ENCODE measurements around the gene ANXA5.

Gene ANXA5

DNA sequence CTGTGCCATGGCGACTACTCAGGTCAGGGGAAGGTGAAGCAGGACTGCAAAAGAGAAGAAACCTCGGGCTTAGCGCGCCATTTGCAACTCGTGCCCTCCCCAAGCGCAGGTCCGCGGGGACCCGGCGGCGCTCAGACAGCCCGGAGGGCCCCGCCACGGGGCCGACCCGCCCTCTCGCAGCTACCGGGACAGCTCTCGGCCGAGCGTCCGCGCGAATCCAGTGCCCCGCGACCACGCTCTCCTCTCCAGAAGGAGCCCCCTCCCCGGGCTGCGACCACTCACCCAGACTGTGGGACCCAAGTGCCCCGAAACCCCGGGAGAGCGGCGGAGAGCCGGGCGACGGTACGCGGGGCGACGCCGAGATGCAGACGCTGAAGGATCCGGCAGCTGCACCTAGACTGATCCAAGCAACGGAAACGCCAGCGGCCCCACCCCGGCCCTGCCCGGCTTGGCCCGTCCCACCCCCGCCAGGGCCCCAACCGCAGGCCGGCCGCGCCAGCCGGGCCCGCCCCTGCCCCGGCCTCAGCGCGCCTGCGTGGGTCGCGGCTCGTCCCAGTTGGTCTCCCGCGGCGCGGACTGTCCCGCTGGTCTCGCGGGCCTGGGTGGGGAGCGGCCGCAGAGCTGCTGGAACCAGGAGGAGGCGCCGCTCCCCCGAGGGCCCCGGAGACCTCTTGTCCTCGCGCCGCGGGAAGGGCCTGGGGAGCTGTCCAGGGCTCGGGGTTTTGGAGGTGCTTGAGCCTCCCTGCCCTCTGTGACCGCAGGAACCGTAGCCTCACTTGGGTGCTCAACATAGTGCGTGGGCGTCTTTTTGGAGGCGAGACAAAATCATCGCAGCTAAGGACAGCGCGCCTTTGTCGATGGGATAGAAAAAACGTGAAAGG is at the start of gene ANXA5:
TSS of gene ANXA5 (minus strand) at position 400 of the 881 bp plus-strand sequence. CDS start at position 9, 391 bp downstream.
- TF ChIP-seq GATA2 (IDR thresholded peaks at IDR 0.05; ENCODE audit: low read depth, low read length) (no peak), GATA3 (IDR thresholded peaks at IDR 0.05; ENCODE audit: low read depth, low read length) (no peak)

- no peak for TF ChIP-seq GATA3 (IDR thresholded peaks at IDR 0.05; ENCODE audit: low read depth, low read length)
- TF ChIP-seq GATA2 (IDR thresholded peaks at IDR 0.05; ENCODE audit: low read depth, low read length) = no peak
These were observed 46.0 kb upstream of the ANXA5 start for GRCh38 chr4:121742794-121743193.

DNA sequence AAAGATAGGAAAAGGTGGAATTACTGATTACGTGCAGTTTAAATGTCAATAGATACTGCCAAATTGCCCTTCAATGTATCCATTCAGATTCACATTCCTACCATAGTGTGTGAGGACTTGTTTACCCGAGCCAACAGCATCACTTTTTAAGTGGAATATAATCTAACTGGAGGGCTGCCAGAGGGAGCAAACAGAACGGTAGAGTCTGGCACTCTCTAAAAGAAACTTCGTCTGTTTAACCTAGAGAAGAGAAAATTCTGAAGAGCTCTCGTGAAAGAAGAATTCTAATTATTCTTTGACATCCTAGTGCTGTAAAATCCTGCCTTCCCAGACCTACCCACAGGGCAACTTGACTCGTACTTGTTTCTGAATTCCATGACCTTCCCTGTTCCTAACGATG is 45.0 kb upstream of the ANXA5 start:
- no peak for TF ChIP-seq GATA3 (IDR thresholded peaks at IDR 0.05; ENCODE audit: low read depth, low read length)
- no peak for TF ChIP-seq GATA2 (IDR thresholded peaks at IDR 0.05; ENCODE audit: low read depth, low read length)

DNA sequence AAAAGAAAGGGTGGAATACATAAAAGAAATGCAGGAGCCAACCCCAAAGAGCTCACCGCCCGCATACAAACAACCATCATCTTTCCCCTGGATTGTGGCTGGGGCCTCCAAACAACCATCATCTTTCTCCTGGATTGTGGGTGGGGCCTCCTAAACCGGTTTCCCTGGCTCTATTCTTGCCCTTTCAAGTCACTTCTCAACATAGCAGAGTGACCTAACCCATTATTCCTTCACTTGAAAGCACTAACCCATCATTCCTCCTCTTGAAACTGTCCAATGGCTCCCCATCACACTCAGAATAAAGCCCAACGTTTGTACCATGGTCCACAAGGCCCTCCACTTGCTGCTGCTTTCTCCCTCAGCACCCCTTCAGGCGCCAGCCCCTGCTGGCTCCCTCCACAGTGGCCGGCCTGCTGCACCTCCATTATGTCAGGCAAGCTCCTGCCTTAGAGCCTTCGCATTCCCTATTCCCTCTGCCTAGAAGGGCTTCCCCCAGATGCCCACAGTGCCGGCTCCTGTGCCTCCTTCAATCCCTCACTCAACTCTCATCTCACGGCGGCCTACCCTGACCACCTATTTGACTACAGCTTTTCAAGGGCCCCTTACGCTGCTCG is 44.1 kb upstream of the ANXA5 start:
- TF ChIP-seq GATA3 (IDR thresholded peaks at IDR 0.05; ENCODE audit: low read depth, low read length) = no peak
- TF ChIP-seq GATA2 (IDR thresholded peaks at IDR 0.05; ENCODE audit: low read depth, low read length) = no peak

DNA sequence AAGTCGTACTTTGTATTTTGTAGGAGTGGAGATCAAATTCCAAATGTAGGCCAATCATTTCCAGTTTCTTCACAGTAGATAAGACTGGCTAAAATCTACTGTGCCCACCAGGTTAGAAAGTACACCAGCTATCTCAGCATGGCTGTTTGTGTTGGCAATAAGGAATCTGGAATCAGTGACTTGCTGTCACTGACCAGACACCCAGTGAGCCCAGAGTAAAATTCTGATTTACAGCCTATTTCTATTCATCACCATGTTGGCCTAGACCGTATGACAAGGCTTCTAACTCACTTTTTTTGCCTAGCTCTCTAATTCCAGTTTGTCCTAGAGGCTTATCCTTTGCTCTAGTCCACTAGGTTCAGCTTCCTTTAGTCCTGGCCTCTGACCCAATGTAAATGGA is 42.8 kb upstream of the ANXA5 start:
- TF ChIP-seq GATA3 (IDR thresholded peaks at IDR 0.05; ENCODE audit: low read depth, low read length) (no peak), GATA2 (IDR thresholded peaks at IDR 0.05; ENCODE audit: low read depth, low read length) (no peak)

DNA sequence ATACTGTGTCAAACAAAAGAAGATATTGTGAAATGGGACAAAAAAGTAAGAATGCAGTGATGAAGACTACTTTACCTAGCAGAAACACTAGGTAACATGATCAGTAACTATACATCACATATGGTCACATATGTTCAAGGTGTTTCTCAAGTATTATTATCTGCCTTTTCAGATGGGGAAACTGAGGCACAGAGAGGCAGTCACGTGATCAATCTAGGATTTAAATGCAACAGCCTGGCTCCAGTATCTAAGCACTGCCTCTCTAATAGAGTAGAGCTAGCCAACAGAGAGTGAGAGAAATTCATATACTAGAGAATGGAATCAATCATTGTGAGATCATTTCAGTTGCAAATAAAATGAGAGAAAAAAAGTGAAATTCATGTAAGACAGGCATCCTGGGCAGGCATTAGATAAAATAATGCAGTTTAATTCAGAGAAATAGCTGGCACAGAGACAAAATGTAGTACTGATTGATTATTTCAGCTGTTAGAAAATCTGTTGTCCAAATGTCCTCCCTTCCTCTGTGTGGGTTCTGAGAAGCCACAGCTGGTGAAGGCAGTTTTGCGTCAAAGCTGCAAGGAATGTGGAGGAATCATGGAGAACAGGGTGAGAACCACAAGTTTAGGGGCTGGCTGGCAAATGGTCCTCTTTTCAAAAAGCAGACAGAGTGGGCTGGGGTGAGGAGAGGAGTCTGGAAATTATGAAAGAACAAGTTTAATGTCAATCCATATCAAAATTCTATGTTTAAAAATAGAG is 42.2 kb upstream of the ANXA5 start:
- TF ChIP-seq GATA3 (IDR thresholded peaks at IDR 0.05; ENCODE audit: low read depth, low read length) = no peak
- no peak for TF ChIP-seq GATA2 (IDR thresholded peaks at IDR 0.05; ENCODE audit: low read depth, low read length)

DNA sequence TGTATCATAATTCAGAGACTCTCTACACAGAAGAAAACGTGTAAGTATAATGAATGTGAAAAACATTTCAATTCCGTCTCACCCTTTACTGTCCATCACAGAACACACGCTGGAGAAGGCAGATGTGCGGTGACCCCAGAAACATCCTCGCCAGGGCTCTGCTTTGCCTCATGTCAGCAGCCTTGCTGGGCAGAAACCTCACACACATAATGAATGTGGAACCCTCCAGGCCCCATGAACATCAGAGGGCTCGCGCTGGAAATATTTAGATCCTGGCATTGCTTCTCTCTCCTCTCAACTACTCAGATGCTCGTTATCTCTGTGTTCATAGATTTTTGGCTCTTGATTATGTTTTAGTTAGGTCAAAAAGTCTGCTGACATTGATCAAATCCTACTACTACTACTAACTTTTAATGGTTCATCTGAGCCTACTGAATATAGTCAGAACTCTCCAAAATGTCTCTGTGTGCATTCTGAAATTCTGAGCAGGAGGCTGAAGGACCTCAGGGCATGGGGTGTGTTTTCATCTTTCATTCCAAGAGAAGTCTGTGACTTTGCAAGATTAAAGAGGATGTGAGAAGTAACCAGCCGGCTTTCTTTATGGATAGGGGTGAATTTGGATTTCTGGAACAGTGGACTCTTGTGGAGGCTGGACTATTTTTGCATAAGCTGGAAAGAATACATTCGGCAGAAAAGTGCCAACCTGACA is 41.2 kb upstream of the ANXA5 start:
- TF ChIP-seq GATA3 (IDR thresholded peaks at IDR 0.05; ENCODE audit: low read depth, low read length) (no peak), GATA2 (IDR thresholded peaks at IDR 0.05; ENCODE audit: low read depth, low read length) (no peak)

DNA sequence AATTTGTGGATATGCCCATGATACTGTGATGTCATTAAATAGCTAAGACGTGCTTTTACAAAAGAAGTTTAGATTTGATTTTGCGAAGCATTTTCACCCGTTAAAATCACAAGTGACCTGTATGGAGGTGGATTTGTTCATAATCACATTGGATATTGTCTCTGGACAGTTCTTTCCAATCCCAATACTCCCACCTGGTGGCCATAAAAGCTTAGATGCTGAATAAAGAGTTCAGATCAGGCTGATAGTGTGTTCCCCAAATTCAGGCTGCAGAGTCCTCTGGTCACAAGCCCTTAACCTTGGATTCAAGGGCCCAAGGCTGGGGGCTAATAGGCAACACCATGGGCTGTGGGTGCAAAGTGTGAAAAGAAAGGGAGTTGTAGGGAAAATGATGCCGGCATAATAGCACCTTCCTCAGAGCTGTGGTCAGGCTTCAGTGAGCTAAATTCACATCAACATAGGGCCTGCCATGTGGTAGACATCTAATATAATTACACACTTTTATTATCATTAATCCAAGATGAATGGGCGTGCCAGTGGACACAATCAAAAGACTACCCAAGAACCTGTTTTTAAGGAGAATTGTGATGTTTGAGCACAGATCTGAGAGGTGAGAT is 40.1 kb upstream of the ANXA5 start:
- peak; percentile 62; the same call in 1 of the 2 replicates for TF ChIP-seq GATA2 (IDR thresholded peaks at IDR 0.05; ENCODE audit: low read depth, low read length)
- TF ChIP-seq GATA3 (IDR thresholded peaks at IDR 0.05; ENCODE audit: low read depth, low read length) = no peak

- TF ChIP-seq GATA2 (IDR thresholded peaks at IDR 0.05; ENCODE audit: low read depth, low read length) (no peak), GATA3 (IDR thresholded peaks at IDR 0.05; ENCODE audit: low read depth, low read length) (no peak)
These were observed 37.8 kb upstream of the ANXA5 start for GRCh38 chr4:121734571-121734970.

- TF ChIP-seq GATA3 (IDR thresholded peaks at IDR 0.05; ENCODE audit: low read depth, low read length) = no peak
- no peak for TF ChIP-seq GATA2 (IDR thresholded peaks at IDR 0.05; ENCODE audit: low read depth, low read length)
These were observed 37.2 kb upstream of the ANXA5 start for GRCh38 chr4:121733942-121734341.

- TF ChIP-seq GATA3 (IDR thresholded peaks at IDR 0.05; ENCODE audit: low read depth, low read length) (no peak), GATA2 (IDR thresholded peaks at IDR 0.05; ENCODE audit: low read depth, low read length) (no peak)
These were observed 32.0 kb upstream of the ANXA5 start for GRCh38 chr4:121728798-121729226.

GRCh38 chr4:121728066-121728465 is 31.3 kb upstream of the ANXA5 start:
- no peak for TF ChIP-seq GATA3 (IDR thresholded peaks at IDR 0.05; ENCODE audit: low read depth, low read length)

GRCh38 chr4:121726642-121727268 is 30.0 kb upstream of the ANXA5 start:
- TF ChIP-seq GATA2 (IDR thresholded peaks at IDR 0.05; ENCODE audit: low read depth, low read length) (no peak), GATA3 (IDR thresholded peaks at IDR 0.05; ENCODE audit: low read depth, low read length) (no peak)
